HCT116 (cell line): Measurements from ENCODE around the gene FOXB2. TPM values are rescaled to one million over a fixed set of nuclear protein-coding genes. Genes with fewer than 3 reads are reported as not detected.

Experiments used
- ATAC-seq: fragments of 200-7000 bp; cut with Tn5 transposase; 2 replicates; pipeline ENCODE4 v1.9.1; 2020; ENCODE audit warnings: mild to moderate bottlenecking, moderate library complexity
- BruUV-seq: library from RNA; stranded (reverse); fragments of 400-500 nt; replicated peaks from 2 replicates; lab custom pipeline; 2021; lab: Mats Ljungman, UMichigan
- CTCF ChIA-PET: fragments of 300-600 bp; sonication (Branson Sonifier 250); formaldehyde crosslinking; loops from one replicate; lab custom pipeline; 2021; ENCODE audit warnings: antibody characterized with exemption; lab: Charles Lee
- POLR2A ChIA-PET: fragments of 300-600, 350-600 bp; sonication (Branson Sonifier 250); formaldehyde crosslinking; loops from one replicate; lab custom pipeline; 2021; ENCODE audit warnings: antibody characterized with exemption; lab: Charles Lee
- RAD21 ChIA-PET, 2 experiments: fragments of 300-600 bp; sonication (Branson Sonifier 250); formaldehyde crosslinking; loops; one replicate each; lab custom pipeline; 2023; ENCODE audit warnings: low total read pairs in 2 of 2; ENCODE audit not compliant: uncharacterized antibody in 2 of 2, unreplicated experiment in 2 of 2, low non-redundant PET in 1 of 2; lab: Charles Lee
- DNase-seq: peaks from one replicate; pipeline ENCODE4 v3.0.0-alpha.2; 2010; ENCODE audit warnings: low read depth, low spot score
- H2AFZ ChIP-seq: fragments of 200-600 bp; shearing (Covaris generic), sonication (generic); 2 replicates; pipeline ENCODE4 v1.6.1; 2017; ENCODE audit warnings: low read depth, mixed run types, mixed read lengths, antibody characterized with exemption, low read length; ENCODE audit not compliant: poor library complexity, severe bottlenecking
- H3K27ac ChIP-seq: 2 replicates; pipeline ENCODE4 v1.5.1; 2012; ENCODE audit warnings: low read depth, low read length
- H3K27me3 ChIP-seq: fragments of 200-600 bp; sonication (generic); 2 replicates; pipeline ENCODE4 v1.6.1; 2016; ENCODE audit warnings: mixed run types, low read length, mixed read lengths; ENCODE audit not compliant: insufficient read depth
- H3K36me3 ChIP-seq, 2 experiments: fragments of 200-500 bp in 1 of 2; fragments of 200-600 bp in 1 of 2; sonication (Bioruptor generic) in 1 of 2; sonication (generic) in 1 of 2; 2 replicates each; pipeline versions ENCODE4 v1.5.1 to v1.6.1; 2014 to 2016; ENCODE audit warnings: low read length in 2 of 2, inconsistent platforms in 1 of 2, mixed read lengths in 1 of 2, mixed run types in 1 of 2; ENCODE audit not compliant: insufficient read depth in 2 of 2, control insufficient read depth in 1 of 2
- H3K4me1 ChIP-seq, 2 experiments: fragments of 200-600 bp in 1 of 2; sonication (generic) in 1 of 2; 2 replicates each; pipeline versions ENCODE4 v1.5.1 to v1.6.1; 2012 to 2017; ENCODE audit warnings: low read length in 2 of 2, inconsistent platforms in 1 of 2, mild to moderate bottlenecking in 1 of 2, mixed read lengths in 1 of 2, mixed run types in 1 of 2, moderate library complexity in 1 of 2; ENCODE audit not compliant: insufficient read depth in 2 of 2, control insufficient read depth in 1 of 2
- H3K4me2 ChIP-seq: fragments of 200-600 bp; sonication (generic); 2 replicates; pipeline ENCODE4 v1.6.1; 2017; ENCODE audit warnings: mixed run types, low read length, mixed read lengths
- H3K4me3 ChIP-seq, 2 experiments: fragments of 200-600 bp in 1 of 2; sonication (generic) in 1 of 2; replicated peaks in 1 of 2; 2 replicates each; pipeline ENCODE4 v1.5.1; 2011 to 2016; ENCODE audit warnings: low read length in 2 of 2, control low read depth in 1 of 2, low read depth in 1 of 2, mild to moderate bottlenecking in 1 of 2, mixed read lengths in 1 of 2, mixed run types in 1 of 2
- H3K79me2 ChIP-seq: fragments of 200-600 bp; sonication (generic); 2 replicates; pipeline ENCODE4 v1.6.1; 2017; ENCODE audit warnings: mild to moderate bottlenecking, mixed run types, low read length, moderate library complexity, mixed read lengths; ENCODE audit not compliant: insufficient read depth
- H3K9ac ChIP-seq: fragments of 200-600 bp; sonication (generic); 2 replicates; pipeline ENCODE4 v1.6.1; 2016; ENCODE audit warnings: low read length, mixed read lengths
- H3K9me2 ChIP-seq: fragments of 200-600 bp; sonication (generic), shearing (Covaris generic); 2 replicates; pipeline ENCODE4 v1.6.1; 2017; ENCODE audit warnings: mixed run types, mild to moderate bottlenecking, moderate library complexity; ENCODE audit not compliant: insufficient read depth
- H3K9me3 ChIP-seq, 2 experiments: fragments of 200-500 bp in 1 of 2; fragments of 200-600 bp in 1 of 2; sonication (Bioruptor generic) in 1 of 2; sonication (generic) in 1 of 2; 2 replicates each; pipeline ENCODE4 v1.6.1; 2014 to 2017; ENCODE audit warnings: low read length in 2 of 2, mixed read lengths in 2 of 2, inconsistent platforms in 1 of 2, low read depth in 1 of 2, mild to moderate bottlenecking in 1 of 2, mixed run types in 1 of 2, moderate library complexity in 1 of 2; ENCODE audit not compliant: control insufficient read depth in 1 of 2, insufficient read depth in 1 of 2
- H4K20me1 ChIP-seq: fragments of 200-600 bp; sonication (generic), shearing (Covaris generic); 2 replicates; pipeline ENCODE4 v1.6.1; 2017; ENCODE audit warnings: mixed run types, mild to moderate bottlenecking, moderate library complexity; ENCODE audit not compliant: insufficient read depth
- CBX3 ChIP-seq: IDR thresholded peaks from 2 replicates; pipeline ENCODE4 v1.6.1; 2012; ENCODE audit warnings: low read depth
- EGR1 ChIP-seq: IDR thresholded peaks from 2 replicates; pipeline ENCODE4 v1.6.1; 2012; ENCODE audit warnings: low read depth
- FOSL1 ChIP-seq: IDR thresholded peaks from 2 replicates; pipeline ENCODE4 v1.6.1; 2012; ENCODE audit warnings: low read depth
- JUND ChIP-seq: IDR thresholded peaks from 2 replicates; pipeline ENCODE4 v1.6.1; 2012
- POLR2A ChIP-seq: IDR thresholded peaks from 2 replicates; pipeline ENCODE4 v1.7.0; 2011; ENCODE audit warnings: borderline replicate concordance; ENCODE audit not compliant: insufficient read depth, insufficient read length; ENCODE audit errors: extremely low read depth
- POLR2AphosphoS5 ChIP-seq: IDR thresholded peaks from 2 replicates; pipeline ENCODE4 v1.6.1; 2011; ENCODE audit warnings: mild to moderate bottlenecking, low read depth, low read length, moderate library complexity
- RAD21 ChIP-seq: IDR thresholded peaks from 2 replicates; pipeline ENCODE4 v1.6.1; 2012; ENCODE audit warnings: low read depth, mild to moderate bottlenecking
- SIN3A ChIP-seq: IDR thresholded peaks from 2 replicates; pipeline ENCODE4 v1.6.1; 2012; ENCODE audit warnings: low read depth
- SP1 ChIP-seq: IDR thresholded peaks from 2 replicates; pipeline ENCODE4 v1.6.1; 2012; ENCODE audit warnings: low read depth
- SRF ChIP-seq: IDR thresholded peaks from 2 replicates; pipeline ENCODE4 v1.6.1; 2012; ENCODE audit warnings: low read depth
- ZFX ChIP-seq: fragments of 450-650 bp; IDR thresholded peaks from 2 replicates; pipeline ENCODE4 v1.6.1; 2017
- intact Hi-C: fragments of 100-400 bp; cut with micrococcal nuclease; formaldehyde crosslinking; loops from 2 replicates; pipeline ENCODE4 v1.10.0; 2022
- total RNA-seq: library from RNA; stranded (reverse); gene quantifications from one replicate; pipeline ENCODE4 v1.2.1, GENCODE V29; 2021; ENCODE audit not compliant: unreplicated experiment
- TF ChIP-seq, protein P1 (sequence below): IDR thresholded peaks from 2 replicates; pipeline ENCODE4 v1.6.1; 2012
- TF ChIP-seq, protein P2 (sequence below): IDR thresholded peaks from 2 replicates; pipeline ENCODE4 v1.6.1; 2011; ENCODE audit warnings: mild to moderate bottlenecking, low read length, moderate library complexity; ENCODE audit not compliant: insufficient replicate concordance; ENCODE audit errors: extremely low read depth
- TF ChIP-seq, protein P3 (sequence below): IDR thresholded peaks from 2 replicates; pipeline ENCODE4 v1.6.1; 2012; ENCODE audit warnings: low read depth

The FOXB2 gene
- total RNA-seq, 1 experiment from 2014 or later, result not detected

DNA sequence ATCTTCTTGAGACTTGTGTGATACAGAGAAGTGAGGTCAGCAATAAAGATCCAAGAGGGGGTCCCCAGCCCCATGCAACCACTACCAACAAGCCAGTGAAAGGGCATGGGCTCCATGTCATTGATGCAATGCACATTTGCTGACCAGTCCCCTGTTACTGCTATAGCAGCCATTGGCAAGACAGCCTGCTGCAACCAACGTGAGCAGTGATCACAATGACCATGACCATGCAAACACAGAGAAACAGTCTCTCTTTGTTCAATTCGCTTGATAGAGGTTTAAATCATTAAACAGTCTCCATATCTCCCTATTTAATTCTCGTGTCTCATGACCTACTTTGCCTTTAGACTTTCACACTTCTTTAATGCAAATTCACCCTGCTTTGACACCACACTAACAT is 30.0 kb upstream of the FOXB2 start:
- TF ChIP-seq EGR1 (no peak), FOSL1 (no peak), CBX3 (no peak), SP1 (no peak), ZFX (no peak), SIN3A (no peak), JUND (no peak), RAD21 (no peak), SRF (no peak), POLR2A (no peak), POLR2AphosphoS5 (no peak)
- TF ChIP-seq, protein P1, sequence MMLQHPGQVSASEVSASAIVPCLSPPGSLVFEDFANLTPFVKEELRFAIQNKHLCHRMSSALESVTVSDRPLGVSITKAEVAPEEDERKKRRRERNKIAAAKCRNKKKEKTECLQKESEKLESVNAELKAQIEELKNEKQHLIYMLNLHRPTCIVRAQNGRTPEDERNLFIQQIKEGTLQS, result no peak
- TF ChIP-seq, protein P2, sequence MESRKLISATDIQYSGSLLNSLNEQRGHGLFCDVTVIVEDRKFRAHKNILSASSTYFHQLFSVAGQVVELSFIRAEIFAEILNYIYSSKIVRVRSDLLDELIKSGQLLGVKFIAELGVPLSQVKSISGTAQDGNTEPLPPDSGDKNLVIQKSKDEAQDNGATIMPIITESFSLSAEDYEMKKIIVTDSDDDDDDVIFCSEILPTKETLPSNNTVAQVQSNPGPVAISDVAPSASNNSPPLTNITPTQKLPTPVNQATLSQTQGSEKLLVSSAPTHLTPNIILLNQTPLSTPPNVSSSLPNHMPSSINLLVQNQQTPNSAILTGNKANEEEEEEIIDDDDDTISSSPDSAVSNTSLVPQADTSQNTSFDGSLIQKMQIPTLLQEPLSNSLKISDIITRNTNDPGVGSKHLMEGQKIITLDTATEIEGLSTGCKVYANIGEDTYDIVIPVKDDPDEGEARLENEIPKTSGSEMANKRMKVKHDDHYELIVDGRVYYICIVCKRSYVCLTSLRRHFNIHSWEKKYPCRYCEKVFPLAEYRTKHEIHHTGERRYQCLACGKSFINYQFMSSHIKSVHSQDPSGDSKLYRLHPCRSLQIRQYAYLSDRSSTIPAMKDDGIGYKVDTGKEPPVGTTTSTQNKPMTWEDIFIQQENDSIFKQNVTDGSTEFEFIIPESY, result no peak
- TF ChIP-seq, protein P3, sequence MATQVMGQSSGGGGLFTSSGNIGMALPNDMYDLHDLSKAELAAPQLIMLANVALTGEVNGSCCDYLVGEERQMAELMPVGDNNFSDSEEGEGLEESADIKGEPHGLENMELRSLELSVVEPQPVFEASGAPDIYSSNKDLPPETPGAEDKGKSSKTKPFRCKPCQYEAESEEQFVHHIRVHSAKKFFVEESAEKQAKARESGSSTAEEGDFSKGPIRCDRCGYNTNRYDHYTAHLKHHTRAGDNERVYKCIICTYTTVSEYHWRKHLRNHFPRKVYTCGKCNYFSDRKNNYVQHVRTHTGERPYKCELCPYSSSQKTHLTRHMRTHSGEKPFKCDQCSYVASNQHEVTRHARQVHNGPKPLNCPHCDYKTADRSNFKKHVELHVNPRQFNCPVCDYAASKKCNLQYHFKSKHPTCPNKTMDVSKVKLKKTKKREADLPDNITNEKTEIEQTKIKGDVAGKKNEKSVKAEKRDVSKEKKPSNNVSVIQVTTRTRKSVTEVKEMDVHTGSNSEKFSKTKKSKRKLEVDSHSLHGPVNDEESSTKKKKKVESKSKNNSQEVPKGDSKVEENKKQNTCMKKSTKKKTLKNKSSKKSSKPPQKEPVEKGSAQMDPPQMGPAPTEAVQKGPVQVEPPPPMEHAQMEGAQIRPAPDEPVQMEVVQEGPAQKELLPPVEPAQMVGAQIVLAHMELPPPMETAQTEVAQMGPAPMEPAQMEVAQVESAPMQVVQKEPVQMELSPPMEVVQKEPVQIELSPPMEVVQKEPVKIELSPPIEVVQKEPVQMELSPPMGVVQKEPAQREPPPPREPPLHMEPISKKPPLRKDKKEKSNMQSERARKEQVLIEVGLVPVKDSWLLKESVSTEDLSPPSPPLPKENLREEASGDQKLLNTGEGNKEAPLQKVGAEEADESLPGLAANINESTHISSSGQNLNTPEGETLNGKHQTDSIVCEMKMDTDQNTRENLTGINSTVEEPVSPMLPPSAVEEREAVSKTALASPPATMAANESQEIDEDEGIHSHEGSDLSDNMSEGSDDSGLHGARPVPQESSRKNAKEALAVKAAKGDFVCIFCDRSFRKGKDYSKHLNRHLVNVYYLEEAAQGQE, result no peak
- Histone ChIP-seq H3K36me3 (no peaks in the 10 kb centered on the region), H3K27me3 (peaks cover 14% of the 10 kb centered on the region), H3K4me3 (no peak overlapping the region), H3K9me3 (no peaks in the 10 kb centered on the region), H4K20me1 (no peaks in the 10 kb centered on the region), H3K9me2 (no peaks in the 10 kb centered on the region), H3K4me2 (no peak overlapping the region), H3K4me1 (no peaks in the 10 kb centered on the region), H3K9ac (no peak overlapping the region), H3K27ac (no peak overlapping the region), H2AFZ (no peak overlapping the region), H3K79me2 (no peaks in the 10 kb centered on the region)
- DNase-seq (no peak), ATAC-seq (no peak)
- BruUV-seq, result no TSS peak
- RAD21 ChIA-PET, result no interaction called here
- POLR2A ChIA-PET, result no interaction called here
- intact Hi-C loops, result no loop called here
- CTCF ChIA-PET, result interaction anchor here (5.1 kb wide), 1 partner anchor 179 kb away, joined by 89 read pairs; no protein-coding TSS in a partner anchor
